HG03095 (cell line): Measurements from ENCODE around the gene LAMC2.

Experiments
- ATAC-seq: cut with Tn5 transposase; IDR thresholded peaks from one replicate; pipeline ENCODE4 v1.9.1; 2021; ENCODE audit warnings: moderate library complexity; ENCODE audit not compliant: unreplicated experiment

LAMC2 gene

DNA sequence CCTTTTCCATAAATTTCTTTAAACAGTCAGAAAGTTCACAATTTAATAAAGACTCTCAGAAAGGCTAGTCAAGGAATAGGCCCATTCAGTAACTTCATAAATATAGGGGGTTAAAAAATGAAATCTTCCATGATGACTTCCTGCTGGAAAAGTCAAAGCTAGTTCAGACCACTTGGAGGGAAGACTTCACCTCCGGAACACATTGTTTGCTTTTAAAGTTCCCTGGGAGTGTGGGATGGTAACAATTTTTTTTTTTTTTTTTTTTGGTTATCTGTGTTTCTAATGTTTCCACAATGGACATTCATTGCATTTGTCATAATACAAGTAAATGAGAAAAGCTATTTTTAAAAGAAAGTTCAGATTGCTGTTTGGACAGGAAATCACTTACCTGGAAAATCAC lies 18.4 kb upstream of the LAMC2 start:
- ATAC-seq: no peak

DNA sequence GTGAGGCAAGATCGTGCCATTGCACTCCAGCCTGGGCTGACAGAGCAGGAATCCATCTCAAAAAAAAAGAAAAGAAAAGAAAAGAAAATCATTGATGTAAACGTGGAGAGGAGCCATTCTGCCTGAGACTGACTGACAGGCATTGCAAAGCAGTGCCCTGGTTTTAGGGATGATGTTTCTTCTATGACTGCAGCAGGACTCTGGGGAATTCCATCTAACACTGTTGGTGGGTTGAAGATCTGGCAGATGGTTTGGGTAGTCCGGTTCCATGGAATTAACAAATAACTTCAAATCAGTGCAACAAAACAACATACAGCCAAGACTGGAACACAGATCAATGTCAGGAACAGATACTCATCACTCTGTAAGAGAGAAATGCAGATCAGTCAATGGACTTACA lies 17.8 kb upstream of the LAMC2 start:
- no peak for ATAC-seq

DNA sequence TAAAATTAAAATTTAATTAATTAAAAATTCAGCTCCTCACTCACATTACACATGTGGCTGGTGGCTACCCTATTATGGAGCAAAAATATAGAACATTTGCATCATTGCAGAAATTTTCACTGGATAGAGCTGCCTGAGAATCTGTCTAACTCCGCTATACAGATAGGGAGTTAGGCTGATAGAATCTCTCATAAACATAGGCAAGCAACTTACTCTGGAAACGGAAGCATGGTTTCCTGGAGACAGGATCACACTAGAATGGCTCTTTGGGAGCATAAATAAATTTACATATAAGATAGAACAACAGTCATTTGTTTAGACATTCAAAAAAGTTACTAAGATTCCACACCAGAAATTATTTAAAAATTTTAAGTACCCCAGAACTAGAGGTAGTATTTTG lies 12.2 kb upstream of the LAMC2 start:
- ATAC-seq: no peak

DNA sequence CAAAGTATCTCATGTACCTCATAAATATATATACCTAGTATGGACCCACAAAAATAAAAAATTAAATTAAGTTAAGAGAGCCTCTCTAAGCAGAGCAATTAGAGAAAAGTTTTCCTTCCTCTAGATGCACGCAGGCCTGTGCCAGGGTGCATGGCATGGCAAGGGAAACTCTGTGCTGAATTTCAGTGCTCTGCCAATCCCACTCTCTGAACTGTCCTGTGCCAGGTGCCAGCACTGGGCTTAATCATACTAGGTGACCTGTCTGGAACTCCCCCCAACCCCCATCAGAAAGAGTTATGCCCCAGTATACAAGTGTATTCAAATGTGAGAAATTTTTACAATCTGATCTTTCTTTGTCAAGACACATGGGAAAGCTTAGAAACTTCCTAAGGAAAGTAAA lies 10.4 kb upstream of the LAMC2 start:
- ATAC-seq: no peak

DNA sequence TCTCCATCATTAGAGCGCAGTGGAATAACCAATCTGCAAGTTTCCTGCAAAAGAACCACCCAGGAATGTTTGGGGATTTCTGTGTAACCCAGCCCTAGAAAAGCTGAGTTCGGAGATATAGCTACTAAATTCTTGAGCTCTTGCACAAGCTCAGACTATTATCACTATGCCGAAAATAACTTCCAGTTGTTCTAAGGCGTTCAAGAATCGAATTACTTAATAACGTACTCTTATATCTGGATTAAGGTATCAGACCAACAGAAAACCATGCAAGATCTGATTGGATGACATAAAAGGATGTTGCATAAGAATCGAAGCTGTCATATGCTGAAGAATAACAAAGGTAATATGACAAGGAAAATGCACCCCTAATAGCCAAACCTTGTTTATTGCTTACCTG lies 7.5 kb upstream of the LAMC2 start:
- ATAC-seq: no peak

DNA sequence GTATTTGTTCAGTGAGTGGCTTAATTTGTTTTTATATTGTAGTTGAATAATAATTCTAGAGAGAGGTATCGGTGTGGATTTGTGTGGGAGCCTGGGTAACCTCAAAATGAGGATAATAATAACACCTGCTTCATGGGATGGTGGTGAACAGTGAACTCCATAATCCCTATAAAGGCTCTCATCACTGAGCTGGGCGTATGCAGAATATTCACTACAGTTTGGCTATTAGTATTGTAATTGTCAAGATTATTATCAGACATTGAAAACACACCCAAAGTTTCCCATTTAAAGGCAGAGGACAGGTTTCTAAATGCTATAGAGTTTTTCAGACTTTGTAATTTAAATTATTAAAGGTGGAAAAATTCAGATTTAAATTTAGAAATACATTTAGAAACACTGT lies 7.0 kb upstream of the LAMC2 start:
- ATAC-seq: no peak

DNA sequence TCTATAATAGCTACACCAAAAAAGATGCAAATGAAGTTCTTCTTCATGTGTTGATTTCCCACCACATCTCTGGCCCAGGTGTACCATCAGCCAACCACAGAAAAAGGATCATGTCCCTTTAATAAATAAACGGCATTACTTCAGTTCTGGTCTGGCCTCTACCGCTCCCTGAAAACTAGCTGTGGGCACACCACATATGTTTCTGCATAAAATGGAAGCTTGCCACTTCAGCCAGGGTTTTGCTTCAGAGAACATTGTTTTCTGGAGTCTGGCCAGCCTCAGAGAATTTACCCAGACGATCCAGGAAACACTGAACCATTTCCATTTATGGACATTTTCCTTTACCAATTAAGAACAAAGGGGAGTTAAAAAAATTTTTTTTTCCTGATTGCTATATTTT lies 5.8 kb upstream of the LAMC2 start:
- no peak for ATAC-seq

DNA sequence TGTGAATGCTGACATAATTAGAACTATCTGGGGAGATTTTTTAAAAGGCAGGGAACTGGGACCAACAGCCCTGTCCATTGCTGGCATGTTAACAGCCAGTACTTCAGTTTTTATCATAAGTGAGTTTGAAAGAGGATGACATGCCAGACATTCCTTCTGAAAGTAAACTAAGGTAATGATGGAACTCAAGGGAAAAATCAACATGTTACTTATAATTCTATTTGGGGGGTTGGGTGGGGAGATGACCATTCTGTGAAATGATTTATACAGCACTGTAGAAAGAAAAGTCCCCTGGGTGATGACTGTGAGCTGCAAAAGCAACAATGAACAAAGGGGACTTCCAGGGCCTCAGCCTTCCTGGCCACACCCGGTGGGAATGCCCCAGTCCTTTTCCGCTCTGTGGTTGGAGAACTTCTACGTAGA lies 5.4 kb upstream of the LAMC2 start:
- no peak for ATAC-seq

DNA sequence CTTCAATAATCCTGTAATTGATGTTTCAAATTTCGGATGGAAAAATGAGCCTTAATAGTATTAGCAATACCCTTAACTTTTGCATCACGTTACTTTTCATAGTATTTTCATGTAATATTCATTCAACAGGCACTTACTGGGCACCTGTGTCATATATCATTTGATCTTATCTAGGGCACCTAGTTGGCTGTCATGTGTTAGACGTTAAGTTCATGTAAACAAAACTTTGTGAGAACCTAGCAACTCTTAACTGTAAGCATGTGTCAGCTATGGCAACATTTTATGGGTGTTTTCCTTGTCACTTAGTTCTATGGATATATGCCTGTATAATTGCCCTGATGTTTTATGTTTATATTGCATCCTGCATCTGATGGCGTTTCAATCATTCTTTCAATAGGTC lies 777 bp downstream of the LAMC2 start:
- ATAC-seq: no peak

DNA sequence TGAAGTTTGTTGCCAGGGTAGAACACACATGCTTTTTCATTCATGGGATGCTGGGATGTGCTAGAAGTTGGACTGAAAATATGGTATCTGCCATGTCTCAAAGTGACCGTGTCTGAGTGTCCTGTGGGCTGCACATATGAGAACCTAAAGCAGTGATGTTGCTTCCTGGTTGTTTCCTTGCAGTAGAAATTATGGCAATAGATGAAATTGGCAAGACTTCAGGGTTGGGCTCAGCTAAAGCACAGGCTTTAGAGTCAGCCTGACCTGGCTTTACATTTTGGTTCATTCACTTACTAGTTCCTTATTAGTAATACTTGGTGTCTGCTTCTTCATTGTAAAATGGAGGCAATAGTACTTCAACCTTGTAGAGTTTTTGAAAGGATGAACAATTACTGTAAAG lies 2.2 kb downstream of the LAMC2 start:
- ATAC-seq: no peak

DNA sequence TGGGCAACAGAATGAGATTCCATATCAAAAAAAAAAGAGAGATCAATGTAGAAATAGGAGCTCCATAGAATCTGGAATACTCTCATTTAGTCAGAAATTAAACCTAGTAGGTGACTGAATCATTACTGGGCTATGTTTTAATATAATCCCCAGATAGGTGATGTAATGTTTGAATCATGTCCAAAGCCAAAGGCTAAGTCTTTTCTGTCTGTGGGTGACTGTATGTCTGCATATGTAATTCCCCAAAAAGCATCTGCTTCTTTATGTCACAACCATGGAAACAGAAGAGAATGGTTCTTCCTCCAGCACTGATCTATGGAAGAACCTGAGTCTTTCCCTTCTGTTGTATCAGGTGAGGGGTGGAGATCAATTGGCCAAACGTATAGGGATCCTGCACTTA lies 5.8 kb downstream of the LAMC2 start:
- no peak for ATAC-seq

DNA sequence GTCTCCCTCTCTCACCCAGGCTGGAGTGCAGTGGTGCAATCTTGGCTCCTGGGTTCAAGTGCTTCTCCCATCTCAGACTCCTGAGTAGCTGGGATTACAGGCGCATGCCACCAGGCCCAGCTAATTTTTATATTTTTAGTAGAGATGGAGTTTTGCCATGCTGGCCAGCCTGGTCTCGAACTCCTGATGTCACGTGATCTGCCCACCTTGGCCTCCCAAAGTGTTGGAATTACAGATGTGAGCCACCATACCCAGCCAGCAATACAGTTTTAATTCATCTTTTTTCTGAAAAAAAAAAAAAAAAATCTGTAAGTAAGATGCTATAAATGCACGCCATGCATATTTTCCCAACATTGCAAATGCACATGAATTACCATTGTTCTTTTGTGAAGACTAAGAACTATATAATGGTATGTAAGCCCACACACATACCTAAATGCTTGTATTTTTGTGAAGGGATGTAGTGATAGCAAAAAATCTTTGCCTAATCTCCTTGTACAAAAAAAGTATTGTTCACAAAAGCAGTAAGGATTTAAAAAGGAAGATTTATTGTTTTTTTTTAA lies 8.0 kb downstream of the LAMC2 start:
- no peak for ATAC-seq

DNA sequence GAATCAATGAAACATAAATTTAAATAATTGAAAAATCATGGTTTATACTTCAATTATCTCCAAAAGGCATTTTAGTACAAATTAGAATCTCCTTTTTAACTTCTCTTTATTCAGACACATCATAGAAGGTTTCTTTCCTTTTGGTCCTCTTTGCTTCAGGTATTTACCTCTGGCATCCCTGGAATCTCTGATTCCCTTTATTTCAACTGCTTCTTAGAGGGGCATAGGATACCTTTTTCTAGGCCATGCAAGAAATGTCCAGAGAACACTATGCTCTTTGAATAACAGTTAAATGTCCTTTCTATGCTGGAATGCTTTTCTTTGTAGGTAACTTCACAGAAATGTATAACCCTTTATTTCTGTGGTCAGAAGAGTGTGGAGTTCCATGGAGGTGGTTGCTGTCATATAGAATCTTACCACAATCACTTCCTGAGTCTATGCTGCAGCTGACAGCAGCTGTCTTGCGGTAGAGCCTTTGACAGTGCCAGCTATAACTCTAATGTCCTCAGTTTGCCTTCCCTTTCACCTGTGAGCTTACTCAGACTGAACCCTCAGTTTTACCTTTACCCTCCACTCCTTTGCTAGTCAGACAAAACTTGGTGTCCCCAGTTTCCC lies 8.6 kb downstream of the LAMC2 start:
- peak; percentile 89 for ATAC-seq

DNA sequence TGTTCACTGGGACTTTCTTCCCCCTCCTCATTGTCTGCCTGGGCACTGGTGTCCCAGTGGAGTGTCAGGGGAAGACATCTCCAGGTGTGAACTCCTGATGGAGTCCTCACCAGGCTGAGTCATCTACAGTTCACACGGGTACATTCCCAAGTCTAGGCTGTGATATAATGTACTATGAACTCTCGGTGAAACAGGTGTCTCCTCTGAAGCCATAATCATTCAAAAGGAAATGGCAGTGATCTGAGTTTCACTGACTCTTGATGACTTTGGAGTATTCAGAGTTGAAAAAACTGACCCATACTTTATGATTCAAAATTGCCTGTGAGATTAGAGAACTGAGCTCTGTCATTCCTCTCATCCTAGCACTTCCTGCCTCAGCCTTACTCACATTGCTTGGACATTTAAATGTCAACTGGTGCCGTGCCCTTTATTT lies 9.1 kb downstream of the LAMC2 start:
- peak; percentile 48 for ATAC-seq

DNA sequence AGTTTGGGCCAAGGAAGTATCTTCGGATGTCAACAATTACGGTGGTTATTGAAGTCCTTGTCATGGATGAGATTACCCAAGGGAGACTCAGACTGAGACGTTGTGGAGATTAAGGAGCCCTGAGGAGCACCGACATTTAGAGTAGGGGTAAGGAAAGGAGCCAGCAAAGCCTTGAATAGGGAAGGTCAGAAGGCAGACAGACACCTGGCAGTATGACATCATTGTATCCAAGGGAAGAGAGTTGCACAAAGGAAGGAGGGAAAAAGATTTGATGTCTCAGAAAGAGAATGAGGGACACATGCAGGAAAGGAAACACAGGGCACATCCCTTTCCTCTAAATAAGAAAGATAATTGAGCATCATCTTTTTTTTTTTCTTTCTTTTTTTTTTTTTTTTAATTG lies 11.7 kb downstream of the LAMC2 start:
- ATAC-seq: no peak

DNA sequence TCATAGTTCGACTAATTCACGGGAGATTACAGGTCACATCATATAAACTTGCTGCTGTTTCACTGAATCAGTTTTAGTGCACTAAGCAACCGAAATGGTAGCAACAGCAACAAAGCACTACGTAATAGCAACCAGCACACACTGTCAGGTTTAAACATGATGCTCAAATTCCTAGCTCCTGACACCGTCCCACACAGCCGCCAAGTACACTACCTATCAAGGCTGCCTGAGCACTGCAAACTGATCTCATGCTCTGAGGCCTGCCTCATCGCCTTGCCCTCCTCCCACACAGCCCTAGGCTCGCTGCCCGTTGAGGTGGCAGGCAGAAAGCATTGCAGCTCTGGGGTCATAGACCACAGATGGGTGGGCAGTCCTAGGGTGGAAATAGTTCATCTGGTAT lies 12.4 kb downstream of the LAMC2 start:
- ATAC-seq: no peak

DNA sequence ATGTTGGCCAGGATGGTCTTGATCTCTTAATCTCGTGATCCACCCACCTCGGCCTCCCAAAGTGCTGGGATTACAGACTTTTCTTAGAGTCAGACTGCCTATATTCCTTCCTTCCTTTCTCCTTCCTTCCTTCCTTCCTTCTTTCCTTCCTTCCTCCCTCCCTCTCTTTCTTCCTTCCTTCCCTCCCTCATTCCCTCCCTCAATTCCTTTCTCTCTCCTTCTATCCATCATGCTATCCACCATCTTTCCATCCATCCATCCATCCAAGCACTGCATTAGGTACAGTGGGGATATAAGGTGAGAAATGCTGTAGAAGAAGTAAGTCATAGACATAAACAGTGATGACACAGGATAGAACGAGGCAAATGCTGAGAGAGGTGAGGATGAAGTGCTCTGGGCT lies 13.2 kb downstream of the LAMC2 start:
- ATAC-seq: no peak

DNA sequence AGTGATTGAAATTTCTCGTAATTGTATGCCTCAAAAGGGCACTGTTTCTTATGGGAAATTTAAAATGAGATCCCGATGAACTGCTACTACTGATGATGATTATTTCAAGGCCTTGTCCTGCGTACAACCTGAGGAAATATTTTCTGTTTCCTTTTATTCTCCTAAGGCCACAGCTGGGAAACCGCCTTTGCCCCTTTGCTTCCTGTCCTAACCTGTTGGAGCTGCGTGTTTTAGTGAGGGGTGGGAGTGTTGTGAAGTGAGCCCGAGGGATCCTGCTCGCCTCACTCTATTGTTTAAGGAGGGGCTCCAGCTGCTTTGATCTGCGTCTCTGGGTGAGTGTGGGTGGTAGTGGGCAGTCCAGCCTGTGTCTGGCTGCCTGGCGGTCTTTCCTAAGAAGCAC lies 14.4 kb downstream of the LAMC2 start:
- ATAC-seq: no peak

DNA sequence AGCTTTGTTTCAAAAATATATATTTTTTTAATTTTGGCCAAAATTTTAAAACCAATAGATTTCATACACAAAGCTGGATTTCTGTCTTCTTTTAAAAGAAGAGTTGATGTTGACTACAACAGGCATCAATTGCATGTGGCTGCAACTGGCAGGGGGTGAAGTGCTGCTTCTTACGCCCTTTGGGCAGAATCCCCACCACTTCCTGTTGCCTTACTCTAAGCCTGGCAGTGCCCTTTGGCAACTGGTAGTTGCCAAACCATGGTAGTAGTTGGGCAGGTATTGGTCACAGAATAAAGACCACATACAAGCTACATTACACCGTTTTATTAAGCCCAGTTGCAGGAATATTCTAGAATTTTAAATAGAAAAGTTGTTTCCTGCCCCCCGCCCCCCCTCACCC lies 17.0 kb downstream of the LAMC2 start:
- no peak for ATAC-seq

DNA sequence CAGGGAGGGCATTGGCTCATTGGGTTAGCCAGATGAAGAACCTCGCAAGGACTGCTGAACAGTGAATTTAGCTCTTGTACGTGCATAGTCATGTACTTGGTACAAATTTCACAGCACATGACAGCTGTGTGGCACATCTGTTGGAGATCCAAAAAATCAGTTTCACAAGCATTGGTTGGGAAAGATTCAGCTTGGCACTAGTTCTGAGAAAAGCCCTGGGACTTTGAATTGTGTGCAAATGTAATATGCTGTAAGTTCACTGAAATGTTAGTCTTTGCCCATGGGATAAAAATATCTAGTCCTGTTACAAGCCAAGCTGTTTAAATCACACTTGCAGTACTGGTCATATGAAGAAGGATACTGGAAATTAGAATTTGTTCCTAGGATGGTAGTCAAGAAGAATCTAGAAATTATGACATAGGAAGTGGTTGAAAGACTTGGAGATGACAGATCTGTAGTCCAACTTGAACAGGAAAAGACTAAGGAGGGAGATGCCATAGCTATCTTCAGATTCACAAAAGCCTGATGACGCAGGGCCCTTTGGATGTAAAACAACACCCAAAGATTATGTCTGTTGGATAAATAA lies 19.2 kb downstream of the LAMC2 start:
- no peak for ATAC-seq

DNA sequence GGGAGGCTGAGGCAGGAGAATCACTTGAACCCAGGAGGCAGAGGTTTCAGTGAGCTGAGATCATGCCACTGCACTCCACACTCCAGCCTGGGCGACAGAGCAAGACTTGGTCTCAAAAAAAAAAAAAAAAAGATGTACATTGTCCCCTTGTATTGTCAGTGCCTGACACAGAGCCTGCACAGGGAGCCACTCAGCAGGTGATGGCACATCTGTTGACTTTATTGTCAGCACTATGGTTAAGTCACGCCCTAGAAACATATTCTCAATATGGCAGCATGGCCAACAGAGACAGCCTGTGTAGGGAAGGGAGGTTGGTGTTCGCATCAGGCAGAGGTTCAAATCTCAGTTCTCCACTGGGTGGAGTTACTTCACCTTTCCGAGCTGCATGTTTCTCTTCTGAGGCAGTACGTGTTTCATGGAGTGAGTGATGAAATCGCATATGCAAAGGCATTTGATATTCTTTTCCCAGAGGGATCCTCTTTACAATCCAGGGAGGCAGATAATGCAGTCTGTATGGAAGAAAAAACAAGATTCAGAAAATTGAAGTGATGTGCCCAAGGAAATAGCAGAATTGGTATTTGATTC lies 20.6 kb downstream of the LAMC2 start:
- ATAC-seq: no peak

DNA sequence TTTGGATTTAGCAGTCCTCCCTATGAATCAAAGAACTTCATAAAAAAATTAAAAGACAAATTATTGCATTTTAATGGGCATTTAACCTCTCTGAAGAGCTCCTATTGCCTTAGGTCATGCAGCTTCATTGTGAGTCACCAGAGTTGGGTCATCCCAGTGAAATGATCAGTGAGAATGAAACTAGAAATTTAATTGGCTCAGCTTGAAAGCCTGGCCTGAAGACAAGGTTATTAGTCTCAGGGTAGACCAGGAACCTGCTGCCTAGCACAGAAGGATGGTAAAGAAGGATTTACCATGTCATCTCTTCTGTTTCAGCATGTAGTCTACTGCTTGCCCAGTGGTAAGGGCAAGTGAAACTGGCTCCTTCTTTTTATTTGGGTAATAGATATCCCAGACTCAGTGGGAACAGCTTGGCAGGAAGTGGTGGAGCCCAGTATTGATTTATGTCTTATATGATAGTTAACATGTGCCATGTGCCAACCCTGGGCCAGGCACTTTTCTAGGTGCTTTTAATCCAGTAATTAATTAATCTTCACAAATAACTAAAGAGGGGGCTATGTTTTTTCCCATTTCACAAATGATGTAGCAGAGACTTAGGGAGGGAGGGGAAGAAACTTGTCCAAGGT lies 23.6 kb downstream of the LAMC2 start:
- no peak for ATAC-seq
